Hepatocyte (in vitro differentiated cells): ENCODE measurements around the gene TMEM86B.

Source experiments
- CTCF ChIP-seq: fragments of 200-600 bp; sonication (generic); IDR thresholded peaks from 2 replicates; pipeline ENCODE4 v1.5.1; 2016; ENCODE audit warnings: antibody characterized with exemption, mild to moderate bottlenecking; ENCODE audit not compliant: poor library complexity
- EZH2 ChIP-seq: fragments of 200-600 bp; sonication (generic); IDR thresholded peaks from 2 replicates; pipeline ENCODE4 v1.6.1; 2016; ENCODE audit warnings: antibody characterized with exemption, mild to moderate bottlenecking, borderline replicate concordance

DNA sequence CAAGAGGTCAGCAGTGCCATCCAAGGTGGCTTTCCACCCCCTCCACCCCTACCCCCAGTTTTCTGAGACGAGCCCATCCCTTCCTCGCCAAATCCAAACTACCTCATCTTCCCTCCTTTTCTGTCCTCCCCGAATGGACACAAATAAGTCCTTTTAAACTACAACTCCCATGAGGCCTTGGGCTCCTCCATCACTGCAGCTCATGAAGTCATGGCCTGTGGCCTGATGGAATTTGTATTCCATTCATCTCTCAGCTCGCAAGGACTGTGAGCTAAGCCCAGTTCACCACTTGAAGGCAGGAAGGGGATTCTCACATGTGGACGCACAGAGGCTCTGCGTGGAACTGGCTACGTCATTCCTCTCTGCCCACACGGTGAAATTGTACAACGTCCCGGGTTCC, 31.8 kb downstream of the TMEM86B start:
- TF ChIP-seq CTCF, result no peak
- no peak for TF ChIP-seq EZH2
